GM12878 (cell line): ENCODE measurements around the gene SPATA9. TPM values are rescaled to one million over a fixed set of nuclear protein-coding genes. Genes with fewer than 3 reads are reported as not detected.

Experiments used
- ATAC-seq: fragments of 200-7000 bp; cut with Tn5 transposase; 3 replicates; pipeline ENCODE4 v1.9.1; 2020; ENCODE audit warnings: mild to moderate bottlenecking, moderate library complexity
- BruUV-seq: library from RNA; stranded (reverse); fragments of 400-500 nt; replicated peaks from 2 replicates; lab custom pipeline; 2021; lab: Mats Ljungman, UMichigan
- CTCF ChIA-PET: fragments of 300-600 bp; sonication (Branson Sonifier 250); formaldehyde crosslinking; extraction: SDS; loops from one replicate; lab custom pipeline; 2021; ENCODE audit warnings: inconsistent platforms; lab: Yijun Ruan, JAX
- POLR2A ChIA-PET: fragments of 350-600 bp; formaldehyde crosslinking; extraction: SDS; loops from one replicate; lab custom pipeline; 2021; ENCODE audit warnings: inconsistent platforms; lab: Charles Lee
- RAD21 ChIA-PET: fragments of 300-600 bp; sonication (Branson Sonifier 250); formaldehyde crosslinking; loops from one replicate; lab custom pipeline; 2023; ENCODE audit warnings: antibody characterized with exemption; ENCODE audit not compliant: unreplicated experiment; lab: Charles Lee
- SMC1A ChIA-PET: fragments of 300-600 bp; sonication (Branson Sonifier 250); formaldehyde crosslinking; loops from one replicate; lab custom pipeline; 2023; ENCODE audit not compliant: unreplicated experiment, uncharacterized antibody; lab: Charles Lee
- DNase-seq: peaks from one replicate; pipeline ENCODE4 v3.0.0-alpha.2; 2011; ENCODE audit warnings: low read depth, low spot score
- FAIRE-seq: peaks from 3 replicates; lab custom pipeline; 2011; peaks lifted over from hg19 to GRCh38; lab: Jason Lieb, UNC
- H2AFZ ChIP-seq: 2 replicates; pipeline ENCODE4 v1.6.0; 2011; ENCODE audit warnings: low read depth, low read length, control low read depth; ENCODE audit not compliant: control insufficient read depth
- H3K27ac ChIP-seq: 2 replicates; pipeline ENCODE4 v1.5.1; 2011; ENCODE audit warnings: control low read depth; ENCODE audit not compliant: control insufficient read depth, insufficient read depth
- H3K27me3 ChIP-seq, 2 experiments: replicated peaks in 1 of 2; 2 replicates each; pipeline versions ENCODE4 v1.6.0 to v1.6.1; 2011; ENCODE audit warnings: low read length in 1 of 2; ENCODE audit not compliant: control insufficient read depth in 2 of 2, insufficient read depth in 2 of 2
- H3K36me3 ChIP-seq, 2 experiments: 2 replicates each; pipeline ENCODE4 v1.5.1; 2011; ENCODE audit warnings: low read length in 1 of 2; ENCODE audit not compliant: control insufficient read depth in 2 of 2, insufficient read depth in 2 of 2
- H3K4me1 ChIP-seq: 2 replicates; pipeline ENCODE4 v1.6.1; 2011; ENCODE audit warnings: mild to moderate bottlenecking, low read length, moderate library complexity, mixed read lengths; ENCODE audit not compliant: control insufficient read depth, insufficient read depth
- H3K4me2 ChIP-seq: 2 replicates; pipeline ENCODE4 v1.6.0; 2011; ENCODE audit warnings: control low read depth; ENCODE audit not compliant: control insufficient read depth, insufficient read depth
- H3K4me3 ChIP-seq: fragments of 200-600 bp; sonication (generic); 2 replicates; pipeline ENCODE4 v1.5.1; 2016
- H3K79me2 ChIP-seq: 2 replicates; pipeline ENCODE4 v1.6.0; 2011; ENCODE audit warnings: low read length; ENCODE audit not compliant: control insufficient read depth, insufficient read depth
- H3K9ac ChIP-seq: 2 replicates; pipeline ENCODE4 v1.8.0; 2011; ENCODE audit warnings: low read length, control low read depth, mixed read lengths; ENCODE audit not compliant: control insufficient read depth, insufficient read depth
- H3K9me3 ChIP-seq: replicated peaks from 3 replicates; pipeline ENCODE4 v1.5.1; 2011; ENCODE audit warnings: mild to moderate bottlenecking, low read length; ENCODE audit not compliant: control insufficient read depth, insufficient read depth
- H4K20me1 ChIP-seq: 2 replicates; pipeline ENCODE4 v1.6.0; 2011; ENCODE audit not compliant: control insufficient read depth, insufficient read depth
- HCFC1 ChIP-seq: fragments of 150-350 bp; IDR thresholded peaks from 2 replicates; pipeline ENCODE4 v1.6.1; 2014; ENCODE audit warnings: low read length
- HDAC2 ChIP-seq: fragments of 200-600 bp; sonication (generic); IDR thresholded peaks from 2 replicates; pipeline ENCODE4 v1.6.1; 2017
- MLLT1 ChIP-seq: fragments of 450-650 bp; IDR thresholded peaks from 2 replicates; pipeline ENCODE4 v1.6.1; 2016; ENCODE audit warnings: mild to moderate bottlenecking
- SKIL ChIP-seq: fragments of 450-650 bp; IDR thresholded peaks from 2 replicates; pipeline ENCODE4 v1.6.1; 2017; ENCODE audit warnings: mild to moderate bottlenecking, low read depth, inconsistent platforms; ENCODE audit not compliant: poor library complexity, severe bottlenecking
- SMARCA5 ChIP-seq: fragments of 450-650 bp; IDR thresholded peaks from 2 replicates; pipeline ENCODE4 v1.6.1; 2017; ENCODE audit warnings: mild to moderate bottlenecking
- WGBS: methylation state at CpG from one replicate; pipeline ENCODE4 v1.1.6; 2016; ENCODE audit warnings: low lambda C conversion rate; ENCODE audit not compliant: insufficient replicate concordance, insufficient coverage; ENCODE audit errors: missing lambda C conversion rate; 5-methylcytosine and 5-hydroxymethylcytosine counted together
- in situ Hi-C: fragments of 300-500 bp; cut with MboI; formaldehyde crosslinking; loops from 9 replicates; pipeline ENCODE4 v1.14.3; 2018; ENCODE audit warnings: mixed read lengths
- intact Hi-C: fragments of 100-400 bp; cut with micrococcal nuclease; formaldehyde crosslinking; loops from one replicate; pipeline ENCODE4 v1.14.2; 2022; ENCODE audit not compliant: unreplicated experiment
- polyA plus RNA-seq, 11 experiments: library from polyadenylated mRNA; depleted of rRNA in 4 of 11; unstranded in 6 of 11; stranded (reverse) in 5 of 11; fragments of >200 nt; fragmentation: Nextera tagmentation in 4 of 11; fragmentation: Illumina TruSeq in 1 of 11; extraction: Ambion mirVana in 4 of 11; extraction: Trizol in 1 of 11; gene quantifications; 1 replicate in 1 of 11; 2 replicates in 10 of 11; pipeline versions ENCODE4 v1.2.1 to v1.2.3, GENCODE V29; 2011 to 2016; ENCODE audit warnings: inconsistent platforms in 2 of 11, missing spikeins in 2 of 11, low read depth in 1 of 11
- total RNA-seq, 4 experiments: library from RNA; depleted of rRNA in 3 of 4; stranded (reverse); fragments of >200 nt in 3 of 4; fragmentation: Illumina TruSeq in 1 of 4; extraction: Trizol in 1 of 4; gene quantifications; 2 replicates each; pipeline versions ENCODE4 v1.2.1 to v1.2.3, GENCODE V29; 2013 to 2021

Gene SPATA9
- total and polyA plus RNA-seq, 10 of the 15 experiments (the other 5 are each of a cell fraction or from before 2014, with no cell fraction given): 0.11 to 0.49 (median 0.16) TPM; not detected in 1

- TF ChIP-seq HCFC1: no peak
- no peak for TF ChIP-seq MLLT1
- TF ChIP-seq SMARCA5: no peak
- TF ChIP-seq, all 136 proteins: peak for 0
Observed at GRCh38 chr5:95669985-95670384, 12.8 kb downstream of the SPATA9 start (continued).

- Histone ChIP-seq H3K27ac (no peak overlapping the region), H3K4me2 (no peak overlapping the region), H3K79me2 (no peaks in the 10 kb centered on the region), H3K4me1 (no peaks in the 10 kb centered on the region), H3K27me3 (no peaks in the 10 kb centered on the region), H3K36me3 (no peaks in the 10 kb centered on the region), H2AFZ (no peak overlapping the region), H3K4me3 (no peak overlapping the region), H4K20me1 (no peaks in the 10 kb centered on the region), H3K9me3 (no peaks in the 10 kb centered on the region), H3K9ac (no peak overlapping the region)
- WGBS: 96% methylated on average over 4 of the region's 4 CpGs
- DNase-seq: no peak
- intact Hi-C loops: no loop called here
- ChIA-PET RAD21 (interaction anchor here (1.0 to 2.6 kb wide), 4 partner anchors 23 to 111 kb away, joined by 3 to 9 read pairs (median 4); partner anchors contain the start of genes RFESD and RHOBTB3), CTCF (interaction anchor here (0.9 to 8.5 kb wide), 7 partner anchors 23 to 179 kb away, joined by 3 to 177 read pairs (median 5); partner anchors contain the start of gene RFESD), POLR2A (interaction anchor here (1.3 kb wide), 1 partner anchor 179 kb away, joined by 3 read pairs; no protein-coding TSS in a partner anchor), SMC1A (interaction anchor here (0.6 to 5.1 kb wide), 16 partner anchors 9 to 520 kb away, joined by 3 to 22 read pairs (median 3); partner anchors contain the start of gene RFESD)
- ATAC-seq: no peak
- TF ChIP-seq HDAC2: no peak
- TF ChIP-seq SKIL: no peak
- BruUV-seq: no TSS peak
- in situ Hi-C loops: no loop called here
- FAIRE-seq: no peak
Observed at GRCh38 chr5:95669540-95669939, 13.3 kb downstream of the SPATA9 start.
